ENCODE results near the gene CRACR2A.

Gene CRACR2A

DNA sequence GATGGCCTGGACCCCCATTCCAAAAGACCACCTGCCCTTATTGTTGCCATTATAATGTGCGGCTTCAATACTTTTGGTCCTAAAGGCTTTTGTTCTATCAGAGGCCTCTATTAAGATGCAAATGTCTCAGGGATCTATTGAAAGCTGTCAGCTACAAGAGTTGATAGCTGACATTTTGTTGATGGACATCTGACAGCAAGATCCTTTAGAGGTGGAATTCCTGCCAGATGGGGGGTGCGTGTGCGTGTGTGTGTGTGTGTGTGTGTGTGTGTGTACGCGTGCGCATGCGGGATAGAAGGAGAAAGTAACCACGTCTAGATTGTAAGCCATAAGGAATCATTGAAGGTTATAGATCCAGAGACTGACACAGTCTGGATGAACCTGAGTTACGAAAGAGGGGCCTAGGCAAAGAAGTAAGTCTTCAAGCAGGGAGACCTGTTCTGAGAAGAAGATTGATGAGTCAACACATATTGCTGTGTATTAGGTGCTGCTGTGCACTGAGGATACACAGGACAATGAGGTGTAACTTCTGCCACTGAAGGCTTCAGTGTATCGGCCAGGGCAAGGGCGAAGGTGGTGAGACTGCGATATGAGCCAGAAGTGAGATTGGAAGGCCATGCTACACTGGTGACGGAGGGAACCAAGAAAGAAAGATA, 172.7 kb downstream of the CRACR2A start:
- no peak for TF ChIP-seq FOXP2 (optimal IDR thresholded peaks at IDR 0.05; ENCODE audit: borderline replicate concordance, extremely low read depth, extremely low read length, insufficient read depth)
- no peak for TF ChIP-seq SIN3A (IDR thresholded peaks at IDR 0.05; ENCODE audit: borderline replicate concordance, insufficient read depth, low read length)
- no peak for TF ChIP-seq POLR2AphosphoS5 (IDR thresholded peaks at IDR 0.05; ENCODE audit: low read depth, low read length)
- TF ChIP-seq REST (IDR thresholded peaks at IDR 0.05; ENCODE audit: insufficient read depth in 1 of 2, low read depth in 2 of 2, low read length in 2 of 2): no peak
- TF ChIP-seq TAF1 (IDR thresholded peaks at IDR 0.05; ENCODE audit: borderline replicate concordance, insufficient read depth, low read length): no peak

- TF ChIP-seq SIN3A (IDR thresholded peaks at IDR 0.05; ENCODE audit: borderline replicate concordance, insufficient read depth, low read length): no peak
- TF ChIP-seq TAF1 (IDR thresholded peaks at IDR 0.05; ENCODE audit: borderline replicate concordance, insufficient read depth, low read length): no peak
Measured at GRCh38 chr12:3579446-3580093, 173.3 kb downstream of the CRACR2A start.

DNA sequence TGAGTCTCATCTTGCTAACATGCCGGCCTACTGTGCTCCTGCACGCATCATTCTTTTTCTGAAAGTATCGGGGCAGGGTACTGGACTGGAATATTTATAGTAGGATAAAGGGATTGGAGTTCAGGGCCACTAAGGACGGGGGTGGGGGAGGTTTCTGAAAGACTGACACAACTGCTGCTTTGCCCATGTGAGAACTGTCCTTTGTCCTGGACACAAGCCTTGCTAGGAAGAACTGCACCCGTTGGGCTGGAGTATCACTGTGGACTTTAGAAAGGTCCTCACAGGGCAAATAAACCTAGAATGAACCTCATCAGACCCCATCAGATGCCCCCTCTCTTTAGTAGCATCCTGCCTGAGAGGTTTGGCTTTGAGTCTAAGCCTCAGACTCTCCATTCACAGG, 174.4 kb downstream of the CRACR2A start:
- TF ChIP-seq TAF1 (IDR thresholded peaks at IDR 0.05; ENCODE audit: borderline replicate concordance, insufficient read depth, low read length) (no peak), POLR2AphosphoS5 (IDR thresholded peaks at IDR 0.05; ENCODE audit: low read depth, low read length) (no peak), FOXP2 (optimal IDR thresholded peaks at IDR 0.05; ENCODE audit: borderline replicate concordance, extremely low read depth, extremely low read length, insufficient read depth) (no peak), REST (IDR thresholded peaks at IDR 0.05; ENCODE audit: insufficient read depth in 1 of 2, low read depth in 2 of 2, low read length in 2 of 2) (peak in 1 of 2 experiments; percentile 75; a peak in 2 of 4 replicates), SIN3A (IDR thresholded peaks at IDR 0.05; ENCODE audit: borderline replicate concordance, insufficient read depth, low read length) (no peak)

GRCh38 chr12:3576891-3577290, 176.0 kb downstream of the CRACR2A start:
- TF ChIP-seq REST (IDR thresholded peaks at IDR 0.05; ENCODE audit: insufficient read depth in 1 of 2, low read depth in 2 of 2, low read length in 2 of 2) (no peak), POLR2AphosphoS5 (IDR thresholded peaks at IDR 0.05; ENCODE audit: low read depth, low read length) (no peak), SIN3A (IDR thresholded peaks at IDR 0.05; ENCODE audit: borderline replicate concordance, insufficient read depth, low read length) (no peak), FOXP2 (optimal IDR thresholded peaks at IDR 0.05; ENCODE audit: borderline replicate concordance, extremely low read depth, extremely low read length, insufficient read depth) (no peak)

DNA sequence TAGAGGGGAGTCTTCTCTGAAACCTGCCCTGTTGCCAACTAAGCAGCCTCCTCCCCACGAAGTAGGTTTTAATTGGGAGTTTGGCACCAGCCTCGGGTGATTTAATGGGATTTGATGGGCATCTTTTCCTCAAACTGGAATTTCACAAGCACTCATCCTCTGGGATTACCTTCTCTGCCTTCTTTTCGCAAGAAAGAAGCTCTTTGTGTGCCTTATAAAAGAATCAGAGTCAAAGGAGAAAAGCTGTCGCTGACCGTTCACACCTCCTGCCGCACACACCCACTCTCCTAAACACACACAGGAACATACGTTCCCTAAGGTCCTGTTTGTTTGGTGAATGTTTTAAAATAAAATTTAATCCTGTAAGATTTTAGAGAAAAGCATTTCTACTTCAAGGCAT, 177.9 kb downstream of the CRACR2A start:
- TF ChIP-seq POLR2AphosphoS5 (IDR thresholded peaks at IDR 0.05; ENCODE audit: low read depth, low read length): no peak
- no peak for TF ChIP-seq FOXP2 (optimal IDR thresholded peaks at IDR 0.05; ENCODE audit: borderline replicate concordance, extremely low read depth, extremely low read length, insufficient read depth)
- TF ChIP-seq TAF1 (IDR thresholded peaks at IDR 0.05; ENCODE audit: borderline replicate concordance, insufficient read depth, low read length): no peak
- TF ChIP-seq SIN3A (IDR thresholded peaks at IDR 0.05; ENCODE audit: borderline replicate concordance, insufficient read depth, low read length): no peak
- TF ChIP-seq REST (IDR thresholded peaks at IDR 0.05; ENCODE audit: insufficient read depth in 1 of 2, low read depth in 2 of 2, low read length in 2 of 2): no peak
